Stomach (tissue), 9 donors: Measurements from ENCODE around the gene CFAP100. TPM values are rescaled to one million over a fixed set of nuclear protein-coding genes. Genes with fewer than 3 reads are reported as not detected.
A peak's percentile ranks its signal among the peaks of the same experiment; 100 is the strongest.

ENCODE experiments used
- DNase-seq, 2 donors: peaks; one replicate each; pipeline versions ENCODE4 v3.0.0 to v3.0.0-alpha.2; 2013 to 2019
- H3K27ac ChIP-seq, 5 donors: fragments of 200-600 bp in 4 of 5; sonication (generic) in 4 of 5; one replicate each; pipeline ENCODE4 v1.5.1; 2013 to 2019; ENCODE audit warnings: mild to moderate bottlenecking in 1 of 5, moderate library complexity in 1 of 5
- H3K27me3 ChIP-seq, 3 donors: fragments of 200-600 bp; sonication (generic); one replicate each; pipeline ENCODE4 v1.5.1; 2017 to 2019; ENCODE audit warnings: mixed run types in 1 of 3
- H3K36me3 ChIP-seq, 4 donors: fragments of 200-600 bp; sonication (generic); 1 replicate in 3 of 4; 2 replicates in 1 of 4; pipeline ENCODE4 v1.5.1; 2016 to 2019
- H3K4me1 ChIP-seq, 4 donors: fragments of 200-600 bp; sonication (generic); one replicate each; pipeline ENCODE4 v1.5.1; 2016 to 2019
- H3K4me3 ChIP-seq, 4 donors: fragments of 200-600 bp; sonication (generic) in 3 of 4; one replicate each; pipeline ENCODE4 v1.5.1; 2016 to 2019; ENCODE audit warnings: mild to moderate bottlenecking in 1 of 4
- H3K9me3 ChIP-seq, 4 donors: fragments of 200-600 bp; sonication (generic); one replicate each; pipeline ENCODE4 v1.5.1; 2016 to 2019
- CTCF ChIP-seq, 7 experiments: fragments of 450-650 bp in 4 of 7; fragments of 200-600 bp in 3 of 7; sonication (generic) in 3 of 7; IDR thresholded peaks; one replicate each; pipeline ENCODE4 v1.5.1; 2016 to 2019; ENCODE audit warnings: antibody characterized with exemption in 7 of 7, control low read depth in 2 of 7, mild to moderate bottlenecking in 1 of 7
- EP300 ChIP-seq: sonication (generic); formaldehyde crosslinking; IDR thresholded peaks from one replicate; pipeline ENCODE4 v1.6.1; 2017; ENCODE audit warnings: antibody characterized with exemption
- POLR2A ChIP-seq, 4 donors: fragments of 450-650 bp; IDR thresholded peaks; one replicate each; pipeline ENCODE4 v1.6.1; 2016; ENCODE audit warnings: antibody characterized with exemption in 4 of 4, control low read depth in 2 of 4, mild to moderate bottlenecking in 1 of 4, moderate library complexity in 1 of 4
- POLR2AphosphoS5 ChIP-seq, 3 donors: sonication (generic); formaldehyde crosslinking; IDR thresholded peaks; one replicate each; pipeline ENCODE4 v1.6.1; 2016; ENCODE audit warnings: antibody characterized with exemption in 3 of 3
- WGBS, 5 donors: extraction: QIAGEN DNeasy Blood & Tissue Kit in 3 of 5; methylation state at CpG; one replicate each; pipeline versions ENCODE4 v1.1.5 to v1.1.7; 2013 to 2018; 5-methylcytosine and 5-hydroxymethylcytosine counted together
- intact Hi-C: fragments of 100-400 bp; cut with DNase I; formaldehyde crosslinking; loops from one replicate; pipeline ENCODE4 v1.15.1; 2023; ENCODE audit warnings: low total_unique reads
- polyA plus RNA-seq, 3 donors: library from polyadenylated mRNA; stranded (reverse); fragments of 200-250 nt; gene quantifications; one replicate each; pipeline ENCODE4 v1.2.3, GENCODE V29; 2013
- total RNA-seq, 5 donors: library from RNA; depleted of rRNA; stranded (reverse); fragments of >200 nt; gene quantifications; one replicate each; pipeline versions ENCODE4 v1.1.0 to v1.2.3, GENCODE V29; 2014 to 2016
- donor health status: healthy with polysubstance abuse.
- donor health status: Bipolar disorder and iron deficiency.
- donor health status: healthy.

Gene CFAP100
- total and polyA plus RNA-seq, 8 donors: not detected

- Histone ChIP-seq H3K27ac (peak overlapping the region in 1 of 5 donors; percentile 36), H3K27me3 (no peaks in the 10 kb centered on the region), H3K4me3 (no peak overlapping the region), H3K9me3 (no peaks in the 10 kb centered on the region), H3K4me1 (peaks cover 0 to 5% (median under 1%) of the 10 kb centered on the region in 4 donors), H3K36me3 (peaks cover 70 to 100% (median 99%) of the 10 kb centered on the region in 4 donors)
- TF ChIP-seq POLR2A (IDR thresholded peaks at IDR 0.05) (no peak), POLR2AphosphoS5 (IDR thresholded peaks at IDR 0.05) (no peak), EP300 (no peak), CTCF (IDR thresholded peaks at IDR 0.05) (no peak)
- 68 to 78% (median 75%) methylated on average over 7 of the region's 7 CpGs for WGBS, 5 donors
- DNase-seq: no peak
- intact Hi-C loops: no loop called here
Measured at GRCh38 chr3:126459111-126459762, 64.5 kb downstream of the CFAP100 start.

DNA sequence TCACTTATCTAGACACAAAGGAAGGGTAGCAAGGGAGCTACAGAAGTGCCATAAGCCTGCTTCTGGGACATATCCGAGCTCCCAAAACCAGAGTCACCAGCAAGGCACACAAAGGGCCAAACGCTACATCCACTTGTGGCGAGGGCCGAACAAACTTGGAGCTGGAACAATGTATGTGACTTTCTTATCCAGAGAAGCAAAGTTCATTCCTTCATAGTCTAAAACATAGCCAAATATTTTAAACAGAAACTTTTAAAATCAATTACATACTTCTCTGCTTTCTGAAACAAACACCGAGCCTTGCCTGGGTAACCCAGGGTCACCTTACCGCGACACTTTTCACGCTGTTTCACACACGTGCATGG, 65.0 kb downstream of the CFAP100 start:
- peaks cover 0 to 7% (median 2%) of the 10 kb centered on the region in 4 donors for H3K4me1 ChIP-seq
- H3K9me3 ChIP-seq: no peaks in the 10 kb centered on the region
- no peak for DNase-seq
- 80 to 86% (median 84%) methylated on average over 9 of the region's 9 CpGs for WGBS, 5 donors
- intact Hi-C loops: no loop called here
- H3K27me3 ChIP-seq: no peaks in the 10 kb centered on the region
- no peak overlapping the region for H3K4me3 ChIP-seq
- H3K27ac ChIP-seq: no peak overlapping the region
- TF ChIP-seq POLR2AphosphoS5 (IDR thresholded peaks at IDR 0.05) (no peak), POLR2A (IDR thresholded peaks at IDR 0.05) (no peak)
- peaks cover 75 to 100% (median 99%) of the 10 kb centered on the region in 4 donors for H3K36me3 ChIP-seq

- TF ChIP-seq POLR2A (IDR thresholded peaks at IDR 0.05): no peak
- no peak for TF ChIP-seq EP300
- Histone ChIP-seq H3K9me3 (no peaks in the 10 kb centered on the region), H3K27me3 (no peaks in the 10 kb centered on the region), H3K4me3 (no peak overlapping the region), H3K4me1 (peaks cover 0 to 13% (median 3%) of the 10 kb centered on the region in 4 donors), H3K36me3 (peaks cover 81 to 100% (median 100%) of the 10 kb centered on the region in 4 donors), H3K27ac (no peak overlapping the region)
- 77 to 95% (median 84%) methylated on average over 7 of the region's 7 CpGs for WGBS, 5 donors
- no peak for DNase-seq
- intact Hi-C loops: no loop called here
Measured at GRCh38 chr3:126460381-126460780, 65.7 kb downstream of the CFAP100 start.

DNA sequence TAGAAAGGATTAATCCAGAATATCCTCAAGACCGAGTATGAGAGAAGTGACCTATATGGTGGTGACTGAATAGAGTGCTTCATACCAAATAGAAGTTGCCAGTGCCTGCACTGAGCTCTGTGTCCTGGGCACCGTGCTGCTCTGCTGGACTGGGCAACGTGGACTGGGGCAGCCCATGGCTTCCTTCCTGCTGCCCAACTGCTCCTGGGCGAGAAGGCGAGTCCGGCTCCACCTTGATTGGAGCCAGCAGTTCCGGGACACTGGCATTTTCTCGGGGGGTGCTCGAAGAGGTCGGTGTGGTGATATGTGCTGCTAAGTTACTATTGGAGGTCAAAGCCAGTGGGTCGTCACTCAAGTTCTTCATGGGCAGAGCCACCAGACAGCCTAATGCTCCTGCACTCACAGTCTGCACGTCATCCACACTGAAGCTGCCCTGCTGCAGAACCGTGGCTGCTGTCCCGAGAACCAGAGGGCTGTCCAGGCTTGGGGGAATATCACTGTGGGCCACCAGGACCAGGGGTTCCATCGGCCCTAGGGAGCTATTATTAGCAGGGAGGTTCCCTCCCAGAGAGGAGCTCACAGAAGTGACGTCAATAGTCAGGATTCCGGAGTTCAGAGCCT, 66.9 kb downstream of the CFAP100 start:
- Histone ChIP-seq H3K27ac (no peak overlapping the region), H3K4me1 (peaks cover 4 to 25% (median 8%) of the 10 kb centered on the region in 4 donors), H3K36me3 (peaks cover 89 to 100% (median 100%) of the 10 kb centered on the region in 4 donors), H3K4me3 (no peak overlapping the region), H3K9me3 (no peaks in the 10 kb centered on the region), H3K27me3 (no peaks in the 10 kb centered on the region)
- no peak for DNase-seq
- TF ChIP-seq POLR2A (IDR thresholded peaks at IDR 0.05) (no peak), EP300 (no peak), CTCF (IDR thresholded peaks at IDR 0.05) (no peak)
- WGBS, 5 donors: 89 to 91% (median 90%) methylated on average over 13 to 17 of the region's 17 CpGs
- intact Hi-C loops: no loop called here

DNA sequence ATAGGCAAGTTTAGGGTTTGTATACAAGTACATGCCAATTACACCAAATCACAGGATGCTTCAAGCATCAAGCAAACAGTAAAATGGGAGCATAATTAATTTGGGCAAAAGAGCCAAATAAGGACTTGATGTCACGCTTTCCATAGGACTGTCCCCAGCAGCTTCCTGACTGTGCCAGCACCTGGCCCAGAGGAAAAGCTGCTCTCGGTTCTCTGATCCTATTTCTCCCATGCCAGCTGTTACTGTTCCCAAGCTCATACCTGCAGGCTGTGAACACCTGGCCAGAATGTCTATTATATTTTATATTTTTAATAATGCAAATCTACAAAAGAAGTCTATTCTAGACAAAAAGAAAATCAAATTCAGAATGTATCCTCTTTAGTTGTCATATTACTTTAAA, 68.8 kb downstream of the CFAP100 start:
- peaks cover 4 to 45% (median 17%) of the 10 kb centered on the region in 4 donors for H3K4me1 ChIP-seq
- no peak overlapping the region for H3K4me3 ChIP-seq
- no peak for TF ChIP-seq CTCF (IDR thresholded peaks at IDR 0.05)
- TF ChIP-seq EP300: no peak
- H3K27ac ChIP-seq: no peak overlapping the region
- no peak for DNase-seq
- H3K9me3 ChIP-seq: no peaks in the 10 kb centered on the region
- no peaks in the 10 kb centered on the region for H3K27me3 ChIP-seq
- peaks cover 90 to 100% (median 100%) of the 10 kb centered on the region in 4 donors for H3K36me3 ChIP-seq
- 86 to 98% (median 94%) methylated on average over 2 of the region's 2 CpGs for WGBS, 5 donors
- intact Hi-C loops: no loop called here
